D721Med (cell line): Measurements from ENCODE around the gene SFXN5.
"Not testable (repeated sequence)": the region's sequence is repeated elsewhere in the genome, so short reads cannot be mapped to it uniquely, and the experiment has no call there.

ENCODE experiments used
- DNase-seq: peaks from one replicate; pipeline ENCODE4 v3.0.0; 2011; ENCODE audit warnings: low spot score; ENCODE audit not compliant: insufficient read length
- FAIRE-seq: peaks from 2 replicates; lab custom pipeline; 2011; peaks lifted over from hg19 to GRCh38; lab: Jason Lieb, UNC
- TF ChIP-seq, protein P1 (sequence below): IDR thresholded peaks from 2 replicates; pipeline ENCODE4 v1.5.1; 2012; ENCODE audit warnings: mild to moderate bottlenecking, control low read depth; ENCODE audit not compliant: insufficient read depth; ENCODE audit errors: missing control alignments

Gene SFXN5

DNA sequence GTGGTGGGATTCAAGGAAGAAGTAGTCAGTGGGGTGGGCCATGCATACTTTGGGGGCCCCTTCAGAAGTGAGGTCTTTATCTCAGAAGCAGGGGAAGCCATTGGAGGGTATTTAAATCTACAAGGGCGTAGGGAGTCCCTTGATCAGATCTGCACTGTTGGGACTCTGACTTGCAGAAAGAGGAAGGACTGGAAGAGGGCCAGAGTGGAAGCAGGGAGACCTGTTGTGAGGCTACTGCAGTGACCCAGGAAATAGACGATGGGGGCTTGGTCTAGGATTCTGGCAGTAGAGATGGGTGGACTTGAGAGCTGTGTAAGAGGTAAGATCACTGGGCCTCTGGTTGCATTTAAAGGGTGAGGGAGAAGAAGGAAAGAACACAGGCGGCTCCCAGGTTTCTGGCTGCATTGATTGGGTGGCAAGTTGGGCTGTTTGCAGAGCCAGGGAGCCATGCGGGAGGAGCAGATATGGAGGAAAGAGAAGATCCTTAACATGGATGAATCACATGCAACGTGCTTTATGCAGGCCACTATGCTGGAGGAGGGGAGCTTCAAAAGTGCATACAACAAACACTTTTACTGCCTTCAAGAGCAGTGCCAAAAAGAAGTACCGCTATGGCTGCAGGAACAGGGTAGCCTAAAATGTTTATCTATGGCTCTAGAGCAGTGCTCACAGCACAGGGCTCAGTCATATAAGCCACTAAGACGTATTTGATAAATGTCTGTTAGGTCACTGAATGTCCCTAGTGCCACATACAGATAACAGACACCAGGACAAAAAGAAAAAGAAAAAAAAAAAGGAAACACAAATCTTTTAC is 2.3 kb downstream of the SFXN5 start:
- FAIRE-seq = no peak
- no peak for DNase-seq
- TF ChIP-seq, protein P1, sequence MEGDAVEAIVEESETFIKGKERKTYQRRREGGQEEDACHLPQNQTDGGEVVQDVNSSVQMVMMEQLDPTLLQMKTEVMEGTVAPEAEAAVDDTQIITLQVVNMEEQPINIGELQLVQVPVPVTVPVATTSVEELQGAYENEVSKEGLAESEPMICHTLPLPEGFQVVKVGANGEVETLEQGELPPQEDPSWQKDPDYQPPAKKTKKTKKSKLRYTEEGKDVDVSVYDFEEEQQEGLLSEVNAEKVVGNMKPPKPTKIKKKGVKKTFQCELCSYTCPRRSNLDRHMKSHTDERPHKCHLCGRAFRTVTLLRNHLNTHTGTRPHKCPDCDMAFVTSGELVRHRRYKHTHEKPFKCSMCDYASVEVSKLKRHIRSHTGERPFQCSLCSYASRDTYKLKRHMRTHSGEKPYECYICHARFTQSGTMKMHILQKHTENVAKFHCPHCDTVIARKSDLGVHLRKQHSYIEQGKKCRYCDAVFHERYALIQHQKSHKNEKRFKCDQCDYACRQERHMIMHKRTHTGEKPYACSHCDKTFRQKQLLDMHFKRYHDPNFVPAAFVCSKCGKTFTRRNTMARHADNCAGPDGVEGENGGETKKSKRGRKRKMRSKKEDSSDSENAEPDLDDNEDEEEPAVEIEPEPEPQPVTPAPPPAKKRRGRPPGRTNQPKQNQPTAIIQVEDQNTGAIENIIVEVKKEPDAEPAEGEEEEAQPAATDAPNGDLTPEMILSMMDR = no peak

DNA sequence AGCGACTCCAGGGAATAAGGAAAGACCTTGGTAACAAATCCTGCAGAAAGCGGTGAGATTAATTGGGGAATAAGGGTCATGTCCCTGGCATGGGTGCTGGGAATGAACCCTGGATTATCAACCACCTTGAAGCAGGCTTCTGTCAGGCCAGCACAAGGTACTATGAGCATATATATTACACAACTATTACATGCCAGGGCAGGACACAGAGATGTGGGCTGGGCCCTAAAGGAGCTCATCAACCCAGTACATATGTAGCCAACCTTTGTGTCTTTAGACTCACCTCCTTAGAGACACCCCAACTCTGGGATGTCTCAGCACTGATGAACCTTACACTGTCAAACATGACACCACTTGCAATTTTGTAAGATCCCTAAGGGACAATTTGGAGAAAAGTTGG is 3.4 kb downstream of the SFXN5 start:
- no peak for DNase-seq
- FAIRE-seq = no peak
- TF ChIP-seq, protein P1 = no peak

DNA sequence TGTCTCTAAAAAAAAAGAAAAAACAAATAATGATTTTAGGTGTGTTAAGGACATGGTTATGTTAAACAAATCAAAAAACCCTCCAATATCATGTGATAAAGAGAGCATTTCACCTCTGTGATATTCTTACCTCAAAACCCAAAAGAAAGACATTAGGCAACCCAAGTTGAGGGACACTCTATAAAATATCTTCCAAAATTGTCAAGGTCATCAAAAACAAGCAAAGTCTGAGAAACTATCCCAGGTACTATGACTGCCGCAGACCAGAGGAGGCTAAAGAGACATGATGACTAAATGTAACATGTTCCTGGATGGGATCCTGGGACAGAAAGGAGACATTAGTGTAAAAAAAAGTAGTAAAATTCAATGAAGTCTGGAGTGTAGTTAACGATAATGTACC is 4.5 kb downstream of the SFXN5 start:
- no peak for FAIRE-seq
- TF ChIP-seq, protein P1 = no peak
- DNase-seq = no peak

DNA sequence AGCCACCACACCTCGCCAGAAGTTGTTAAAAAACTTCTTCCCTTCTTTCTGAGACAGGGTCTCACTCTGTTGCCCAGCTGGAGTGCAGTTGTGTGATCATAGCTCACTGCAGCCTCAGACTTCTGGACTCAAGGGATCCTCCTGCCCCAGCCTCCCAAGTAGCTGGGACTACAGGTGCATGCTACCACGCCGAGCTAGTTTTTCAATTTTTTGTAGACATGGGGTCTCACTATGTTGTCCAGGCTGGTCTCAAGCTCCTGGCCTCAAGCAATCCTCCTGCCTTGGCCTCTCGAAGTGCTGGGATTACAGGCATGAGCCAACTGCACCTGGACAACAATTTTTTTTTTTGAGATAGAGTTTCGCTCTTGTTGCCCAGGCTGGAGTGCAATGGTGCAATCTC is 6.4 kb downstream of the SFXN5 start:
- FAIRE-seq, DNase-seq: not testable (repeated sequence)

DNA sequence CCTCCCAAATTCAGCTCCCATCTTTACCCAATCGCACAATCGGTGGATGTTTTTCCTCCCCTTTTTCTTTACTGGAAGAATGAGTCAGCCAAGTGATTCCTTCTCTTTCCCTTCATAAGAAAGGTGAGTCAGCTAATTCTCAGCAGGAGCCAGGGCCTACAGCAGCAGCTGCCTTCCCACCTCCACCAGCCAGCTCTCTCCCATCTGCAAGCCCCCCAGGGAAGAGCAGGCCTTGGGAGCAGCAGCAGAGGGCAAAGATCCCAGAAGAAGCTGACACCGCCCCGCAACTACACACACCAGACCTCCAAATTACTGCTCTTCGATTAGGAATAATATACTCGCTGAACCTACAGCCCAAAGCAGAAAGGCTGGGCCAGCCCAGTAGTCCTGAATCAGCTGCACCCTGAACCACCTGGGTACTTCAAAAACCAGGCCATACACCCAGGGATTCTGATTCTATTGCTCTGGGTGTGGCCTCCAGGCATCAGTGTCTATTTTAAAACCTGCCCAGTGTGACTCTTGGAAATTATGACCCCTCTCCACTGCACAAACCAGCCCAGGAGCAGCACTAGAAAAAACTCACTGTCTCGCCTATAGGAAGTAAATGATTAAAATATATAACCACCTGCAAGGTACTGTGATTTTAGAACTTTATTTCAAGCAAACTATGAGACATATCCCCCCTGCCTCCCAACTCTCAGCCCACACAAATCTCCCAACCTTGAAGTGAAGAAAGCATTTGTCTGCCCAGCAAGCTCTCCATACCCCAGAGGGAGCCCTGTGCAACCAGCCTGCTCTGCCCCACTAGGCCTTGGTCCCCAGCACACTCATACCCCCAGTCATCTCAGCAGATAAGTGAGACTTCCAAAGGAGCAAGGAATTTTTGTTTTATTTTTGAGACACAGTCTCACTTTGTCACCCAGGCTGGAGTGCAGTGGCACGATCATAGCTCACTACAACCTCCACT is 7.3 kb downstream of the SFXN5 start:
- FAIRE-seq = no peak

DNA sequence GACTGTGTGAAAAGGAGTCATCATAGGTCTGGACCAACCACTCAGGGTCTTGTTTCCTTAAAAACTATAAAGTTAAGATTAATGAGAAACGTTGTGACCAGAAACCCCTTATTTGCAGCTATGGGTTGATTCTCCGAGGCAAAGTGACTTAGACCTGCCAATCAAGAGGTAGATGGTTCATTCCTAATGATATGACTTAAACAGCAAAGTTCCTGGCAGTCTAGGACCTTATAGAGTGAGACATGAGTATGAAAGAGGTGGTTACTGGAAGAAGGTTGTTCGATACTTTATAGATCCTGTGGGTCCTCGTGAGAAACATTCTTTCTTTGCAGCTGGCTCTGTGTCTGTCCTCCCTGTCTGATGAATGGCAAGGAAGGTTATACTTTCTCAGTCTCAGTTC is 8.0 kb downstream of the SFXN5 start:
- TF ChIP-seq, protein P1 = no peak
- DNase-seq (no peak), FAIRE-seq (no peak)

More for the DNA sequence above, 7.3 kb downstream of the SFXN5 start:
- no peak for DNase-seq
- TF ChIP-seq, protein P1 = no peak

DNA sequence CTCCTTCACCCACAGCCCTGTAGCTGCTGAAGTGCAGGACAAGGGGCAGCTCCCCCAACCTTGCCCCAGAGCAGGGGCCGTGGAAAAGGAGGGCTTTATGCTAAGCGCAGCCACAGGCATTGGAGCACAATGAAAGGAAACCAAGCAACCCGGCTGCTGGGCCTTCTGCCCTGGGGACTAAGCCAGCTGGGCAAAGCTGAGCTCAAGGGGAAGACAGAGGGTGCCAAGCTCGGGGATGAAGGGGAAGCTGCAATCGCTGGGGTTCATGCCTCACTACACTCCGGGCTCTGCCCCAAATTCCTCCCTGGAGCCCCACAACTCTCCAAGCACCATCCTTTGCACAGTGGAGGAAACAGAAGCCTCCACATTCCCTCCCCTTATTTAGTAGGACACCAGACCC is 12.4 kb downstream of the SFXN5 start:
- FAIRE-seq (no peak), DNase-seq (no peak)
- TF ChIP-seq, protein P1 = no peak
